NB4 (cell line): Measurements from ENCODE around the gene ACD.

Experiments
- POLR2A ChIP-seq: IDR thresholded peaks from 2 replicates; pipeline ENCODE4 v1.6.1; 2011; ENCODE audit warnings: mild to moderate bottlenecking; ENCODE audit not compliant: insufficient read length; ENCODE audit errors: extremely low read depth
- TF ChIP-seq, protein P1 (sequence below): IDR thresholded peaks from one replicate; pipeline ENCODE4 v1.5.1; 2012; ENCODE audit warnings: low read depth, low read length
- TF ChIP-seq, protein P2 (sequence below): IDR thresholded peaks from 2 replicates; pipeline ENCODE4 v1.6.1; 2011; ENCODE audit warnings: low read depth, low read length

DNA sequence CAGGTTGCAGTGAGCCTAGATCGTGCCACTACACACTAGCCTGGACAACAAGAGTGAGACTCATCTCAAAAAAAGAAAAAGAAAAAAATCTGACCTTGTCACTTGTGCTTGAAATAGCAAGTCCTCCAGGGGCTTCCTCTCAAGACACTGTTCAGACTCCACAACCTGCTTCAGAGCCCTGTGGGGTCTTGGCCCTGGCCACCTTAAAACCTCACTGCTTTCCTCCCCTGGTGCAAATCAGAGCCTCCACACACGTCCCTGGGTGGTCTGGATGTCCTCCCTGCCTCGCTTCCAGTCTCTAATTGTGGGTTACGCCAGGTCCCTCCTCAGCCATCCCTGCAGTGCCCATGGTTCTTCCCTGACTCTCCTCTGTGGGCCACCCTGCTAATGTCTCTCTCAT lies 4.7 kb downstream of the ACD start:
- TF ChIP-seq, protein P1, sequence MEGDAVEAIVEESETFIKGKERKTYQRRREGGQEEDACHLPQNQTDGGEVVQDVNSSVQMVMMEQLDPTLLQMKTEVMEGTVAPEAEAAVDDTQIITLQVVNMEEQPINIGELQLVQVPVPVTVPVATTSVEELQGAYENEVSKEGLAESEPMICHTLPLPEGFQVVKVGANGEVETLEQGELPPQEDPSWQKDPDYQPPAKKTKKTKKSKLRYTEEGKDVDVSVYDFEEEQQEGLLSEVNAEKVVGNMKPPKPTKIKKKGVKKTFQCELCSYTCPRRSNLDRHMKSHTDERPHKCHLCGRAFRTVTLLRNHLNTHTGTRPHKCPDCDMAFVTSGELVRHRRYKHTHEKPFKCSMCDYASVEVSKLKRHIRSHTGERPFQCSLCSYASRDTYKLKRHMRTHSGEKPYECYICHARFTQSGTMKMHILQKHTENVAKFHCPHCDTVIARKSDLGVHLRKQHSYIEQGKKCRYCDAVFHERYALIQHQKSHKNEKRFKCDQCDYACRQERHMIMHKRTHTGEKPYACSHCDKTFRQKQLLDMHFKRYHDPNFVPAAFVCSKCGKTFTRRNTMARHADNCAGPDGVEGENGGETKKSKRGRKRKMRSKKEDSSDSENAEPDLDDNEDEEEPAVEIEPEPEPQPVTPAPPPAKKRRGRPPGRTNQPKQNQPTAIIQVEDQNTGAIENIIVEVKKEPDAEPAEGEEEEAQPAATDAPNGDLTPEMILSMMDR, result no peak
- no peak for TF ChIP-seq POLR2A
- TF ChIP-seq, protein P2, sequence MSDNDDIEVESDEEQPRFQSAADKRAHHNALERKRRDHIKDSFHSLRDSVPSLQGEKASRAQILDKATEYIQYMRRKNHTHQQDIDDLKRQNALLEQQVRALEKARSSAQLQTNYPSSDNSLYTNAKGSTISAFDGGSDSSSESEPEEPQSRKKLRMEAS, result no peak
